CD14-positive monocyte (primary cell): Measurements from ENCODE around the gene MARS1. TPM values are rescaled to one million over a fixed set of nuclear protein-coding genes. Genes with fewer than 3 reads are reported as not detected.
A peak's percentile ranks its signal among the peaks of the same experiment; 100 is the strongest.

ENCODE experiments used
- DNase-seq, 3 donors: peaks; one replicate each; pipeline ENCODE4 v3.0.0-alpha.2; 2011 to 2022
- H2AFZ ChIP-seq: 2 replicates; pipeline ENCODE4 v1.6.0; 2012; ENCODE audit warnings: mild to moderate bottlenecking, low read depth, low read length, inconsistent platforms; ENCODE audit not compliant: insufficient read depth, poor library complexity, severe bottlenecking
- H3K27ac ChIP-seq, 2 donors: 1 replicate in 1 of 2; 2 replicates in 1 of 2; pipeline ENCODE4 v1.5.1; 2012 to 2013; ENCODE audit warnings: low read length in 2 of 2, control low read depth in 1 of 2, inconsistent platforms in 1 of 2, low read depth in 1 of 2, mild to moderate bottlenecking in 1 of 2
- H3K27me3 ChIP-seq, 2 donors: one replicate each; pipeline versions ENCODE4 v1.6.0 to v1.6.1; 2011 to 2013; ENCODE audit warnings: low read length in 2 of 2; ENCODE audit not compliant: control insufficient read depth in 2 of 2, insufficient read depth in 2 of 2
- H3K36me3 ChIP-seq, 2 donors: replicated peaks in 1 of 2; 1 replicate in 1 of 2; 2 replicates in 1 of 2; pipeline versions ENCODE4 v1.5.1 to v1.6.1; 2012 to 2013; ENCODE audit warnings: low read length in 2 of 2, control low read depth in 1 of 2, inconsistent platforms in 1 of 2, mild to moderate bottlenecking in 1 of 2; ENCODE audit not compliant: insufficient read depth in 2 of 2, control insufficient read depth in 1 of 2
- H3K4me1 ChIP-seq, 2 donors: 1 replicate in 1 of 2; 2 replicates in 1 of 2; pipeline versions ENCODE4 v1.5.1 to v1.6.1; 2012 to 2013; ENCODE audit warnings: low read length in 2 of 2, control low read depth in 1 of 2, inconsistent platforms in 1 of 2, mild to moderate bottlenecking in 1 of 2, moderate library complexity in 1 of 2; ENCODE audit not compliant: insufficient read depth in 2 of 2, control insufficient read depth in 1 of 2
- H3K4me2 ChIP-seq: replicated peaks from 2 replicates; pipeline ENCODE3; 2012; ENCODE audit warnings: low read length, moderate library complexity, mild to moderate bottlenecking; ENCODE audit not compliant: poor library complexity, severe bottlenecking; ENCODE audit errors: extremely low read depth
- H3K4me3 ChIP-seq, 3 experiments: fragments of 200-600 bp in 1 of 3; sonication (generic) in 1 of 3; replicated peaks in 1 of 3; 1 replicate in 2 of 3; 2 replicates in 1 of 3; pipeline ENCODE4 v1.5.1; 2011 to 2013; ENCODE audit warnings: low read length in 3 of 3, mild to moderate bottlenecking in 3 of 3, control low read depth in 2 of 3, low read depth in 2 of 3, inconsistent platforms in 1 of 3, moderate library complexity in 1 of 3
- H3K79me2 ChIP-seq: 2 replicates; pipeline ENCODE4 v1.6.0; 2012; ENCODE audit warnings: mild to moderate bottlenecking, control low read depth, inconsistent platforms, low read length, moderate library complexity; ENCODE audit not compliant: insufficient read depth
- H3K9ac ChIP-seq: 2 replicates; pipeline ENCODE4 v1.6.0; 2017; ENCODE audit warnings: low read length, mild to moderate bottlenecking; ENCODE audit not compliant: insufficient read depth, poor library complexity, severe bottlenecking
- H3K9me3 ChIP-seq, 2 donors: replicated peaks in 1 of 2; 1 replicate in 1 of 2; 2 replicates in 1 of 2; pipeline versions ENCODE4 v1.5.1 to v1.6.1; 2012 to 2013; ENCODE audit warnings: low read length in 2 of 2, control low read depth in 1 of 2; ENCODE audit not compliant: control insufficient read depth in 1 of 2, insufficient read depth in 1 of 2
- H4K20me1 ChIP-seq: 2 replicates; pipeline ENCODE4 v1.6.0; 2012; ENCODE audit warnings: mild to moderate bottlenecking, low read length, control low read depth, moderate library complexity; ENCODE audit not compliant: insufficient read depth
- H3K27ac Mint-ChIP-seq, 7 donors: one replicate each; pipeline ENCODE4 v1.8.0; 2020; ENCODE audit warnings: mild to moderate bottlenecking in 7 of 7, mixed read lengths in 7 of 7, moderate library complexity in 6 of 7, inconsistent platforms in 2 of 7
- H3K27me3 Mint-ChIP-seq, 3 donors: one replicate each; pipeline ENCODE4 v1.8.0; 2021 to 2022; ENCODE audit warnings: low read depth in 3 of 3, mild to moderate bottlenecking in 3 of 3, mixed read lengths in 3 of 3, moderate library complexity in 3 of 3, inconsistent platforms in 1 of 3
- H3K36me3 Mint-ChIP-seq, 2 donors: one replicate each; pipeline ENCODE4 v1.8.0; 2020; ENCODE audit warnings: mixed read lengths in 2 of 2, inconsistent platforms in 1 of 2, mild to moderate bottlenecking in 1 of 2
- H3K4me1 Mint-ChIP-seq: one replicate; pipeline ENCODE4 v1.8.0; 2020; ENCODE audit warnings: mild to moderate bottlenecking, mixed read lengths
- H3K4me3 Mint-ChIP-seq, 2 donors: one replicate each; pipeline ENCODE4 v1.8.0; 2020; ENCODE audit warnings: mild to moderate bottlenecking in 2 of 2, mixed read lengths in 2 of 2, moderate library complexity in 1 of 2
- H3K9me3 Mint-ChIP-seq, 7 donors: one replicate each; pipeline ENCODE4 v1.8.0; 2020 to 2022; ENCODE audit warnings: mixed read lengths in 7 of 7, mild to moderate bottlenecking in 6 of 7, moderate library complexity in 6 of 7, inconsistent platforms in 2 of 7
- CTCF ChIP-seq: fragments of 200-600 bp; IDR thresholded peaks from one replicate; pipeline ENCODE4 v1.8.0; 2022; ENCODE audit warnings: antibody characterized with exemption, mild to moderate bottlenecking
- WGBS: methylation state at CpG from one replicate; pipeline ENCODE4 v1.1.5; 2013; ENCODE audit warnings: missing lambda C conversion rate; ENCODE audit not compliant: insufficient coverage; 5-methylcytosine and 5-hydroxymethylcytosine counted together
- intact Hi-C, 2 donors: fragments of 100-400 bp; cut with micrococcal nuclease; formaldehyde crosslinking; loops; one replicate each; pipeline versions ENCODE4 v1.15.0 to v1.15.1; 2023
- polyA minus RNA-seq: library from RNA; depleted of rRNA, polyadenylated mRNA; stranded (reverse); fragments of >200 nt; gene quantifications from 2 replicates; pipeline ENCODE4 v1.2.3, GENCODE V29; 2012
- polyA plus RNA-seq, 3 donors: library from polyadenylated mRNA; depleted of rRNA in 1 of 3; unstranded in 2 of 3; stranded (reverse) in 1 of 3; fragments of 300-500 nt in 2 of 3; fragments of >200 nt in 1 of 3; fragmentation: Illumina TruSeq in 2 of 3; gene quantifications; 1 replicate in 2 of 3; 2 replicates in 1 of 3; pipeline ENCODE4 v1.2.3, GENCODE V29; 2012 to 2021
- total RNA-seq, 12 experiments: library from RNA in 1 of 12; stranded (reverse) in 1 of 12; fragments of 120-200 nt in 1 of 12; gene quantifications; one replicate each; pipeline ENCODE4 v1.2.4 and lab custom pipeline; 2013 to 2026; ENCODE audit warnings: mixed read lengths in 6 of 12, inconsistent platforms in 1 of 12

MARS1 gene
- total RNA-seq (2013) = 105 TPM
- polyA plus RNA-seq (100 to 1,000 TPM in 1 of 3 donors, 10 to 100 TPM in 2; 63.5 to 164 (median 79.8) TPM), polyA minus RNA-seq (57.1 and 75.6 TPM in 2 replicates), total RNA-seq (lab: John Stamatoyannopoulos, UW) (47.4 to 265 (median 61.1) reads per million in 11 experiments)

- peak within 1 kb of the TSS; percentile 88 to 92 for H3K27ac ChIP-seq
- H3K4me1 ChIP-seq = peaks cover 16 to 21% of the 10 kb centered on the region in 2 donors
- H3K27me3 Mint-ChIP-seq = no peaks in the 10 kb centered on the region
- H3K4me2 ChIP-seq = peak within 1 kb of the TSS; percentile 96
- H3K79me2 ChIP-seq = peaks cover 16% of the 10 kb centered on the region
- WGBS = 20% methylated on average over 38 of the region's 47 CpGs
- no peaks in the 10 kb centered on the region for H3K27me3 ChIP-seq
- no peak for TF ChIP-seq CTCF
- peak within 1 kb of the TSS; percentile 85 for H2AFZ ChIP-seq
- DNase-seq = peak; percentile 91 to 94 (median 93)
- no peaks in the 10 kb centered on the region for H3K9me3 Mint-ChIP-seq
- peaks cover 9% of the 10 kb centered on the region for H4K20me1 ChIP-seq
- peaks cover 24% of the 10 kb centered on the region for H3K4me1 Mint-ChIP-seq
- H3K9me3 ChIP-seq = no peaks in the 10 kb centered on the region
- H3K9ac ChIP-seq = peak within 1 kb of the TSS; percentile 79
- peak within 1 kb of the TSS; percentile 79 to 92 (median 91) for H3K4me3 ChIP-seq
- intact Hi-C loops = loop anchor here in 1 of 2 donors (5.0 kb wide), 1 partner anchor 35 kb away; the partner anchor contains the start of genes DDIT3 and MBD6
- H3K36me3 ChIP-seq = peaks cover 33 to 37% of the 10 kb centered on the region in 2 donors
- H3K4me3 Mint-ChIP-seq = peak within 1 kb of the TSS; percentile 86 to 93
- H3K27ac Mint-ChIP-seq = peak within 1 kb of the TSS; percentile 83 to 97 (median 92)
- H3K36me3 Mint-ChIP-seq = peaks cover 38 to 49% of the 10 kb centered on the region in 2 donors
Measured at GRCh38 chr12:57487597-57488401, at the start of gene MARS1. MARS1 (plus strand) TSS chr12:57488068; CDS start chr12:57488091, 23 bp downstream.

- Histone ChIP-seq H3K4me1 (no peaks in the 10 kb centered on the region), H2AFZ (no peak overlapping the region), H3K36me3 (no peaks in the 10 kb centered on the region), H3K9ac (no peak overlapping the region), H3K9me3 (peaks cover 6 to 7% of the 10 kb centered on the region in 2 donors), H3K4me2 (no peak overlapping the region), H3K4me3 (no peak overlapping the region), H3K27me3 (no peaks in the 10 kb centered on the region), H4K20me1 (no peaks in the 10 kb centered on the region), H3K27ac (no peak overlapping the region), H3K79me2 (no peaks in the 10 kb centered on the region)
- TF ChIP-seq CTCF = no peak
- H3K9me3 Mint-ChIP-seq = peaks cover 2 to 21% (median 14%) of the 10 kb centered on the region in 7 donors
- peaks cover 0 to 1% (median 0%) of the 10 kb centered on the region in 3 donors for H3K27me3 Mint-ChIP-seq
- no CpG with 5 or more reads among the region's 1 CpG for WGBS
- intact Hi-C loops = no loop called here
- no peak overlapping the region for H3K4me3 Mint-ChIP-seq
- DNase-seq = no peak
- no peaks in the 10 kb centered on the region for H3K36me3 Mint-ChIP-seq
- H3K27ac Mint-ChIP-seq = no peak overlapping the region
- peaks cover 11% of the 10 kb centered on the region for H3K4me1 Mint-ChIP-seq
Measured at GRCh38 chr12:57438400-57438799, 49.5 kb upstream of the MARS1 start.
